Prostate gland (tissue), 2 donors: ENCODE data around the gene KRTAP9-8.

Experiments
- CTCF ChIP-seq, 4 experiments: fragments of 200-600 bp in 2 of 4; fragments of 450-650 bp in 2 of 4; sonication (generic) in 2 of 4; IDR thresholded peaks; 1 replicate in 3 of 4; 2 replicates in 1 of 4; pipeline ENCODE4 v1.5.1; 2016 to 2019; ENCODE audit warnings: antibody characterized with exemption in 4 of 4, mild to moderate bottlenecking in 2 of 4, moderate library complexity in 2 of 4
- POLR2A ChIP-seq: fragments of 450-650 bp; IDR thresholded peaks from one replicate; pipeline ENCODE4 v1.6.1; 2016; ENCODE audit warnings: antibody characterized with exemption, mild to moderate bottlenecking
- POLR2AphosphoS5 ChIP-seq: sonication (generic); formaldehyde crosslinking; IDR thresholded peaks from one replicate; pipeline ENCODE4 v1.6.1; 2017; ENCODE audit warnings: antibody characterized with exemption

GRCh38 chr17:41212524-41213169, 25.2 kb upstream of the KRTAP9-8 start:
- TF ChIP-seq CTCF (IDR thresholded peaks at IDR 0.05) = no peak
- no peak for TF ChIP-seq POLR2AphosphoS5
- no peak for TF ChIP-seq POLR2A
